Uterus (tissue), 4 donors: ENCODE measurements around the gene COBLL1. TPM values are rescaled to one million over a fixed set of nuclear protein-coding genes. Genes with fewer than 3 reads are reported as not detected.
A peak's percentile ranks its signal among the peaks of the same experiment; 100 is the strongest.

Experiments
- DNase-seq, 2 donors: peaks; one replicate each; pipeline ENCODE4 v3.0.0-alpha.2; 2019 to 2020
- H3K27ac ChIP-seq, 2 donors: fragments of 200-600 bp; sonication (generic); 1 replicate in 1 of 2; 2 replicates in 1 of 2; pipeline ENCODE4 v1.5.1; 2016 to 2018
- H3K27me3 ChIP-seq, 2 donors: fragments of 200-600 bp; sonication (generic); one replicate each; pipeline ENCODE4 v1.5.1; 2018 to 2019; ENCODE audit warnings: control low read depth in 1 of 2
- H3K36me3 ChIP-seq, 2 donors: fragments of 200-600 bp; sonication (generic); one replicate each; pipeline ENCODE4 v1.5.1; 2019; ENCODE audit warnings: control low read depth in 1 of 2
- H3K4me1 ChIP-seq, 2 donors: fragments of 200-600 bp; sonication (generic); one replicate each; pipeline ENCODE4 v1.5.1; 2018 to 2019; ENCODE audit warnings: control low read depth in 1 of 2
- H3K4me3 ChIP-seq, 2 donors: fragments of 200-600 bp; sonication (generic); 1 replicate in 1 of 2; 2 replicates in 1 of 2; pipeline ENCODE4 v1.5.1; 2018 to 2019; ENCODE audit warnings: mild to moderate bottlenecking in 1 of 2
- H3K9me3 ChIP-seq, 2 donors: fragments of 200-600 bp; sonication (generic); one replicate each; pipeline ENCODE4 v1.5.1; 2019; ENCODE audit warnings: control low read depth in 1 of 2
- POLR2A ChIP-seq, 2 donors: fragments of 450-650 bp; IDR thresholded peaks; one replicate each; pipeline ENCODE4 v1.6.1; 2016; ENCODE audit warnings: antibody characterized with exemption in 2 of 2, mild to moderate bottlenecking in 1 of 2, moderate library complexity in 1 of 2
- intact Hi-C: fragments of 100-400 bp; cut with DNase I; formaldehyde crosslinking; loops from one replicate; pipeline ENCODE4 v1.15.1; 2023; ENCODE audit warnings: low total_unique reads
- total RNA-seq, 4 donors: library from RNA; depleted of rRNA in 3 of 4; stranded (reverse); fragments of >200 nt in 3 of 4; gene quantifications; one replicate each; pipeline versions ENCODE4 v1.1.0 to v1.2.4, GENCODE V29; 2014 to 2023
- TF ChIP-seq, protein P1 (sequence below), 4 experiments: fragments of 200-600 bp in 2 of 4; fragments of 450-650 bp in 2 of 4; sonication (generic) in 2 of 4; IDR thresholded peaks; one replicate each; pipeline ENCODE4 v1.5.1; 2016 to 2019; ENCODE audit warnings: antibody characterized with exemption in 4 of 4, mild to moderate bottlenecking in 2 of 4, moderate library complexity in 1 of 4
- donor health status: DM: yes; HTN: yes; CAD: no.

The COBLL1 gene
- total RNA-seq, 4 donors from 2014 or later: 4.1 to 32.6 (median 17.9) TPM

DNA sequence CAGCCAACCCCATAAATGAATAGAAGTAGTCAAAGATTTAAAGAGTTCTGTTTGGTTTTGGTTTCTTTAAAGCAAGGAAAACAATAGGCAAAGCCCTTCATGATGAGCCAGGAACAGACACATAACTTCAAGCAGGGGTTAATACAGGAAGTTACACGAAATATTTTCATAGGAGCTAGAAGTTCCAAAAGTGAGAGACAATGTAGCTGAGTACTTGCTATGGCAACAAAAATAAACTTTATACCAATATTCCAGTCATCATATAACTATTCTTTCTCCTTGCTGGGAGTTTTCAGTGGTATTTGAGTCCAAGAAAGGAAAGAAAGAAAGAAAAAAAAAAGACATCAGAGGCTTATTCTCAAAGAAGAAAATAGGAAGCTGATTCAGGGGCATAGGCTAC, 56.2 kb downstream of the COBLL1 start:
- peaks cover 0 to 2% of the 10 kb centered on the region in 2 donors for H3K36me3 ChIP-seq
- TF ChIP-seq, protein P1, sequence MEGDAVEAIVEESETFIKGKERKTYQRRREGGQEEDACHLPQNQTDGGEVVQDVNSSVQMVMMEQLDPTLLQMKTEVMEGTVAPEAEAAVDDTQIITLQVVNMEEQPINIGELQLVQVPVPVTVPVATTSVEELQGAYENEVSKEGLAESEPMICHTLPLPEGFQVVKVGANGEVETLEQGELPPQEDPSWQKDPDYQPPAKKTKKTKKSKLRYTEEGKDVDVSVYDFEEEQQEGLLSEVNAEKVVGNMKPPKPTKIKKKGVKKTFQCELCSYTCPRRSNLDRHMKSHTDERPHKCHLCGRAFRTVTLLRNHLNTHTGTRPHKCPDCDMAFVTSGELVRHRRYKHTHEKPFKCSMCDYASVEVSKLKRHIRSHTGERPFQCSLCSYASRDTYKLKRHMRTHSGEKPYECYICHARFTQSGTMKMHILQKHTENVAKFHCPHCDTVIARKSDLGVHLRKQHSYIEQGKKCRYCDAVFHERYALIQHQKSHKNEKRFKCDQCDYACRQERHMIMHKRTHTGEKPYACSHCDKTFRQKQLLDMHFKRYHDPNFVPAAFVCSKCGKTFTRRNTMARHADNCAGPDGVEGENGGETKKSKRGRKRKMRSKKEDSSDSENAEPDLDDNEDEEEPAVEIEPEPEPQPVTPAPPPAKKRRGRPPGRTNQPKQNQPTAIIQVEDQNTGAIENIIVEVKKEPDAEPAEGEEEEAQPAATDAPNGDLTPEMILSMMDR (IDR thresholded peaks at IDR 0.05): no peak
- no peak for TF ChIP-seq POLR2A (IDR thresholded peaks at IDR 0.05)
- H3K4me3 ChIP-seq: no peak overlapping the region
- no peaks in the 10 kb centered on the region for H3K27me3 ChIP-seq
- H3K9me3 ChIP-seq: no peaks in the 10 kb centered on the region
- H3K27ac ChIP-seq: peak overlapping the region; percentile 26 to 70
- no peak for DNase-seq
- intact Hi-C loops: no loop called here
- no peaks in the 10 kb centered on the region for H3K4me1 ChIP-seq

DNA sequence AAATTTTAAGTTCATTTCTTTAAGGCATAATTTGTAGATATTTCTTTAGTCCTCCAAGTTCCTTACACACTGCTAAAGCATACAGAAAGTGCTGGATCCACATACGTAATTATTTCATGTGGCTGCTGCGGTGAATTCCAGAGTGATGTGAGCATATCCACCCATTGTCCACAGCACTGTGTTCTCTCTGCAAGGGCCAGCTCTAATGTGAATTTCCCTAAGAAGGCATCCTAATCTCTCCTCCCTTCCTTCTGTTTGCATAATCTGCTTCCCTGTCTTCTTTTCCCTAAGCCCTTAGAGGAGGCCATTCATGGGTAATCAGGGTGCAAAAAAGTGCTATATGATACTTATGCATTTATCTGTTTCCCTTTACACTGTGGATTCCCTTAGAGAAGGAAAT, 57.2 kb downstream of the COBLL1 start:
- DNase-seq: no peak
- Histone ChIP-seq H3K36me3 (peaks cover 0 to 2% of the 10 kb centered on the region in 2 donors), H3K4me3 (no peak overlapping the region), H3K4me1 (no peaks in the 10 kb centered on the region), H3K27ac (peak overlapping the region in 1 of 2 donors; percentile 70), H3K27me3 (no peaks in the 10 kb centered on the region), H3K9me3 (no peaks in the 10 kb centered on the region)
- TF ChIP-seq POLR2A (IDR thresholded peaks at IDR 0.05): no peak
- TF ChIP-seq, protein P1 (IDR thresholded peaks at IDR 0.05): no peak
- intact Hi-C loops: no loop called here

DNA sequence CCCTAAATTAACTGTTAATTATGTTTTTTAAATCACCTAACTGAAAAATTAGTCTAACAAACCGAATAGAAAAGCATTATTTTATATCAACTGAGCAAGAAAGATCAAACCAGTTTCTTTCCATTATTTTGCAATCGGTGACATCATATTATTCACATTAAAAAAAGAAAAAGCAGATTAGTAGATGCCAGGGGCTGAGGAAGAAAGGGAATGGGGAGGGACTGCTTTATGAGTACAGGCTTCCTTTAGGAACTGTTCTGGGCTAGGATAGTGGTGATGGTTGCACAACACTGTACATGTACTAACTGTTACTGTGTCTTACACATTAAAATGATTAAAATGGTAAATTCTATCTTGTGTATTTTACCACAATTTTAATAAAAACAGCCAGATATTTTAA, 59.3 kb downstream of the COBLL1 start:
- peak overlapping the region in 1 of 2 donors; percentile 48 for H3K27ac ChIP-seq
- intact Hi-C loops: no loop called here
- no peaks in the 10 kb centered on the region for H3K4me1 ChIP-seq
- no peak for TF ChIP-seq POLR2A (IDR thresholded peaks at IDR 0.05)
- no peaks in the 10 kb centered on the region for H3K9me3 ChIP-seq
- no peaks in the 10 kb centered on the region for H3K27me3 ChIP-seq
- DNase-seq: no peak
- H3K4me3 ChIP-seq: no peak overlapping the region
- no peaks in the 10 kb centered on the region for H3K36me3 ChIP-seq

DNA sequence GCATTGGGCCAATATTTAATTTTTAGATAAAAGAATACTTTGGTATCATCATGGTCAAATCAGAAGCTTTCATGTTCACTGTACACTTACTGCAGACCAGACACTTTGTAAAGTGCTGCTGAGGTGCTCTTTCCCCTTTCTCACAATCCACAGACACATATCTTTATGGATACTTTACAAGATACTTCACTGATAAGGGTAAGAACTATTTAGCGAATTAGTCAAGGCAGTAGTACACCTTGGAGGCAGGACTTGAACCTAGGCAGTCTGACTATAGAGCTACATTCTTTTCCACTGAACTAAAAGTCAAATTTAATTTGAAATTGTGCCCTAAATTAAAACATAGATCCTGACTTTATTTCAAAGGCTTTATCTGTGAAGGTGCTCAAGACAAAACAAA, 60.2 kb downstream of the COBLL1 start:
- DNase-seq: no peak
- intact Hi-C loops: no loop called here
- no peaks in the 10 kb centered on the region for H3K9me3 ChIP-seq
- H3K4me3 ChIP-seq: no peak overlapping the region
- no peaks in the 10 kb centered on the region for H3K27me3 ChIP-seq
- TF ChIP-seq, protein P1 (IDR thresholded peaks at IDR 0.05): no peak
- no peak for TF ChIP-seq POLR2A (IDR thresholded peaks at IDR 0.05)
- peak overlapping the region in 1 of 2 donors; percentile 48 for H3K27ac ChIP-seq
- H3K36me3 ChIP-seq: no peaks in the 10 kb centered on the region
- no peaks in the 10 kb centered on the region for H3K4me1 ChIP-seq

DNA sequence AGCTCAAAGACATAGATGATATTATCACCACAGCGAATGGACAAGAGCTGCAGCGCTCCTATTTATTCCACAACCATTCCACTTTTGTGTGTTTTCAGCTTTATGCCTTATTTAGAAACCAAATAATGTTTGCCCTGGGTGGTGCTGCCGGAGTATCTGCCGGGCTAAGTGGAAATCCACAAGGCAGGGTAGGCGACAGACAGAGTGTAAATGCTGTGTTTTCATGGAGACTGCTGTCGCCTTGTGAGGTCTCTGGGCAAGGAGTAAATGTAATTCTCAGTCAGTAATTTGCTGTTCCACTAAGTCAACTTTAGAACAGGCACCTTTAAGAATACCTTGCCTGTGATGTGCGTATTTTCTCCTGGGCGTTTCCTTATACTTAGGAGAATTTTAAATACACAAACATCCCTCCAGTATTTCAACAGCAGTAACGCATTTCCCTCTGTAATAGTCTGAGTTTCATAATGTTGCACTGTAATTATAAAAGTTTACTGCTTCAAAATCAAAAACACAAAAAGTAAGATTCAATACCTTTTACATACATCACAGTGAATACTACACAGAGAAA, 60.9 kb downstream of the COBLL1 start:
- intact Hi-C loops: no loop called here

More for the DNA sequence above, 60.9 kb downstream of the COBLL1 start:
- Histone ChIP-seq H3K27ac (peak overlapping the region in 1 of 2 donors; percentile 48), H3K4me3 (no peak overlapping the region), H3K4me1 (no peaks in the 10 kb centered on the region), H3K36me3 (no peaks in the 10 kb centered on the region), H3K9me3 (no peaks in the 10 kb centered on the region), H3K27me3 (no peaks in the 10 kb centered on the region)
- no peak for DNase-seq
- no peak for TF ChIP-seq POLR2A (IDR thresholded peaks at IDR 0.05)
- TF ChIP-seq, protein P1 (IDR thresholded peaks at IDR 0.05): no peak
